B cell (primary cell): ENCODE data around the gene SHFL. TPM values are rescaled to one million over a fixed set of nuclear protein-coding genes. Genes with fewer than 3 reads are reported as not detected.

Experiments
- ATAC-seq: fragments of 200-7000 bp; cut with Tn5 transposase; one replicate; pipeline ENCODE4 v1.10.0; 2021; ENCODE audit warnings: low read depth, mild to moderate bottlenecking, moderate number of reproducible peaks, moderate library complexity
- CTCF ChIA-PET: fragments of 350-600 bp; sonication (Branson Sonifier 250); formaldehyde crosslinking; loops from one replicate; lab custom pipeline; 2021; ENCODE audit warnings: antibody characterized with exemption, inconsistent platforms; lab: Charles Lee
- POLR2A ChIA-PET: fragments of 350-600 bp; sonication (Branson Sonifier 250); formaldehyde crosslinking; loops from one replicate; lab custom pipeline; 2021; ENCODE audit warnings: antibody characterized with exemption; lab: Charles Lee
- DNase-seq: peaks from one replicate; pipeline ENCODE4 v3.0.0; 2013
- H2AFZ ChIP-seq: 2 replicates; pipeline ENCODE4 v1.6.1; 2012; ENCODE audit warnings: mild to moderate bottlenecking, low read depth, low read length; ENCODE audit not compliant: insufficient read depth, poor library complexity, severe bottlenecking
- H3K27ac ChIP-seq, 2 donors: 1 replicate in 1 of 2; 2 replicates in 1 of 2; pipeline ENCODE4 v1.5.1; 2012 to 2013; ENCODE audit warnings: low read length in 2 of 2, mild to moderate bottlenecking in 2 of 2, moderate library complexity in 1 of 2
- H3K27me3 ChIP-seq, 4 experiments: fragments of 200-600 bp in 1 of 4; sonication (generic) in 1 of 4; replicated peaks in 1 of 4; 1 replicate in 2 of 4; 2 replicates in 2 of 4; pipeline versions ENCODE4 v1.6.1 to v1.7.0; 2013 to 2016; ENCODE audit warnings: low read length in 3 of 4, mild to moderate bottlenecking in 2 of 4, mixed read lengths in 1 of 4, moderate library complexity in 1 of 4; ENCODE audit not compliant: insufficient read depth in 4 of 4, control insufficient read depth in 3 of 4; ENCODE audit errors: control extremely low read depth in 1 of 4
- H3K36me3 ChIP-seq, 2 experiments: replicated peaks in 1 of 2; 1 replicate in 1 of 2; 2 replicates in 1 of 2; pipeline versions ENCODE4 v1.6.1 to v1.7.1; 2013; ENCODE audit warnings: low read length in 1 of 2; ENCODE audit not compliant: insufficient read depth in 2 of 2, control insufficient read depth in 1 of 2; ENCODE audit errors: control extremely low read depth in 1 of 2, extremely low read depth in 1 of 2
- H3K4me1 ChIP-seq, 2 donors: fragments of 200-600 bp in 1 of 2; sonication (generic) in 1 of 2; 1 replicate in 1 of 2; 2 replicates in 1 of 2; pipeline versions ENCODE4 v1.5.1 to v1.6.1; 2013 to 2017; ENCODE audit warnings: low read length in 2 of 2; ENCODE audit not compliant: control insufficient read depth in 2 of 2, insufficient read depth in 2 of 2
- H3K4me2 ChIP-seq: replicated peaks from 2 replicates; pipeline ENCODE3; 2012; ENCODE audit warnings: mild to moderate bottlenecking, low read depth, low read length; ENCODE audit not compliant: poor library complexity, severe bottlenecking
- H3K4me3 ChIP-seq, 5 experiments: fragments of 200-600 bp in 1 of 5; sonication (generic) in 1 of 5; 1 replicate in 3 of 5; 2 replicates in 2 of 5; pipeline versions ENCODE4 v1.5.1 to v1.7.0; 2011 to 2016; ENCODE audit warnings: low read length in 4 of 5, mild to moderate bottlenecking in 4 of 5, low read depth in 2 of 5, control low read depth in 1 of 5, moderate library complexity in 1 of 5; ENCODE audit not compliant: insufficient read depth in 1 of 5; ENCODE audit errors: control extremely low read depth in 1 of 5, extremely low read depth in 1 of 5
- H3K79me2 ChIP-seq: fragments of 200-600 bp; sonication (generic); one replicate; pipeline ENCODE4 v1.6.0; 2016; ENCODE audit warnings: low read length; ENCODE audit not compliant: control insufficient read depth, insufficient read depth
- H3K9ac ChIP-seq: fragments of 200-600 bp; sonication (generic); 2 replicates; pipeline ENCODE4 v1.6.1; 2017; ENCODE audit warnings: mild to moderate bottlenecking, low read length, moderate library complexity
- H3K9me3 ChIP-seq, 3 donors: one replicate each; pipeline versions ENCODE4 v1.6.1 to v1.7.1; 2013; ENCODE audit warnings: low read length in 2 of 3; ENCODE audit not compliant: control insufficient read depth in 2 of 3, insufficient read depth in 1 of 3; ENCODE audit errors: control extremely low read depth in 1 of 3
- H4K20me1 ChIP-seq: 2 replicates; pipeline ENCODE4 v1.6.0; 2012; ENCODE audit warnings: mild to moderate bottlenecking, low read length; ENCODE audit not compliant: insufficient read depth, control insufficient read depth, poor library complexity, severe bottlenecking
- H3K27ac Mint-ChIP-seq: one replicate; pipeline ENCODE4 v1.8.0; 2021; ENCODE audit warnings: mixed read lengths
- H3K27me3 Mint-ChIP-seq: one replicate; pipeline ENCODE4 v1.8.0; 2021; ENCODE audit warnings: mixed read lengths
- H3K4me1 Mint-ChIP-seq: one replicate; pipeline ENCODE4 v1.8.0; 2021; ENCODE audit warnings: mixed read lengths
- H3K4me3 Mint-ChIP-seq: one replicate; pipeline ENCODE4 v1.8.0; 2021; ENCODE audit warnings: mixed read lengths
- H3K9me3 Mint-ChIP-seq: one replicate; pipeline ENCODE4 v1.8.0; 2022; ENCODE audit warnings: mixed read lengths; ENCODE audit not compliant: insufficient read depth
- EZH2 ChIP-seq: IDR thresholded peaks from 2 replicates; pipeline ENCODE4 v1.6.1; 2012; ENCODE audit warnings: borderline replicate concordance, low read depth, mild to moderate bottlenecking, moderate library complexity, low read length; ENCODE audit not compliant: insufficient read depth, poor library complexity, severe bottlenecking
- WGBS: methylation state at CpG from one replicate; pipeline ENCODE4 v1.1.5; 2013; ENCODE audit warnings: missing lambda C conversion rate; ENCODE audit not compliant: insufficient coverage; 5-methylcytosine and 5-hydroxymethylcytosine counted together
- intact Hi-C: fragments of 100-400 bp; cut with micrococcal nuclease; formaldehyde crosslinking; loops from one replicate; pipeline ENCODE4 v1.10.0; 2022
- polyA plus RNA-seq: library from polyadenylated mRNA; depleted of rRNA; stranded (reverse); fragments of >200 nt; gene quantifications from 2 replicates; pipeline ENCODE4 v1.2.3, GENCODE V29; 2012
- total RNA-seq, 2 donors: library from RNA; stranded (reverse); fragments of 120-200 nt in 1 of 2; gene quantifications; 1 replicate in 1 of 2; 2 replicates in 1 of 2; pipeline versions ENCODE4 v1.2.3 to v1.2.4, GENCODE V29; 2013 to 2022
- TF ChIP-seq, protein P1 (sequence below): fragments of 200-600 bp; IDR thresholded peaks from one replicate; pipeline ENCODE4 v1.8.0; 2022; ENCODE audit warnings: antibody characterized with exemption, mild to moderate bottlenecking

Gene SHFL
- total and polyA plus RNA-seq, 2 donors (not counting 1 experiment from before 2014, with no cell fraction given), result 109 to 205 TPM

DNA sequence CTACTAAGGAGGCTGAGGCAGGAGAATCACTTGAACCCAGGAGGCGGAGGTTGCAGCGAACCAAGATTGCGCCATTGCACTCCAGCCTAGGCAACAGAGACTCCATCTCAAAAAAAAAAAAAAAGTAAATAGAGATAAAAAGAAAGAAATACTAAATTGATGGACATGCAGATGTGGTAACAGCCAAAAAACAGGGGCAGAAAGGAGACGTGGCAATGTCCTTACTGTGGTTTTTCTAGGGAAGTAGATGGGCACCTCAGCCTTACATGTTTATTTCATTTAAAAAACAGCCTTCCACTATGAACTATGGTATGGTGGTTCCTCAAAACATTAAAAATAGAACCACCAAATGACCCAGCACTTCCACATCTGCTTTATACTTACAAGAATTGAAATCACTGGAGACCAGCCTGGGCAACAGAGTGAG, 40.1 kb downstream of the SHFL start:
- intact Hi-C loops, result no loop called here
- no peaks in the 10 kb centered on the region for H3K27me3 Mint-ChIP-seq
- no CpG with 5 or more reads among the region's 4 CpGs for WGBS
- H3K4me1 Mint-ChIP-seq, result peaks cover 14% of the 10 kb centered on the region
- DNase-seq (peak; percentile 48), ATAC-seq (peak; percentile 47)
- Histone ChIP-seq H2AFZ (no peak overlapping the region), H3K9me3 (no peaks in the 10 kb centered on the region), H3K79me2 (no peaks in the 10 kb centered on the region), H3K27me3 (no peaks in the 10 kb centered on the region), H3K9ac (no peak overlapping the region), H3K4me3 (no peak overlapping the region), H3K4me2 (peak overlapping the region; percentile 15), H3K27ac (no peak overlapping the region), H4K20me1 (no peaks in the 10 kb centered on the region), H3K4me1 (peaks cover 6 to 19% of the 10 kb centered on the region in 2 donors), H3K36me3 (no peaks in the 10 kb centered on the region)
- no peaks in the 10 kb centered on the region for H3K9me3 Mint-ChIP-seq
- H3K27ac Mint-ChIP-seq, result no peak overlapping the region
- H3K4me3 Mint-ChIP-seq, result no peak overlapping the region
- no peak for TF ChIP-seq EZH2
- TF ChIP-seq, protein P1, sequence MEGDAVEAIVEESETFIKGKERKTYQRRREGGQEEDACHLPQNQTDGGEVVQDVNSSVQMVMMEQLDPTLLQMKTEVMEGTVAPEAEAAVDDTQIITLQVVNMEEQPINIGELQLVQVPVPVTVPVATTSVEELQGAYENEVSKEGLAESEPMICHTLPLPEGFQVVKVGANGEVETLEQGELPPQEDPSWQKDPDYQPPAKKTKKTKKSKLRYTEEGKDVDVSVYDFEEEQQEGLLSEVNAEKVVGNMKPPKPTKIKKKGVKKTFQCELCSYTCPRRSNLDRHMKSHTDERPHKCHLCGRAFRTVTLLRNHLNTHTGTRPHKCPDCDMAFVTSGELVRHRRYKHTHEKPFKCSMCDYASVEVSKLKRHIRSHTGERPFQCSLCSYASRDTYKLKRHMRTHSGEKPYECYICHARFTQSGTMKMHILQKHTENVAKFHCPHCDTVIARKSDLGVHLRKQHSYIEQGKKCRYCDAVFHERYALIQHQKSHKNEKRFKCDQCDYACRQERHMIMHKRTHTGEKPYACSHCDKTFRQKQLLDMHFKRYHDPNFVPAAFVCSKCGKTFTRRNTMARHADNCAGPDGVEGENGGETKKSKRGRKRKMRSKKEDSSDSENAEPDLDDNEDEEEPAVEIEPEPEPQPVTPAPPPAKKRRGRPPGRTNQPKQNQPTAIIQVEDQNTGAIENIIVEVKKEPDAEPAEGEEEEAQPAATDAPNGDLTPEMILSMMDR, result no peak
- ChIA-PET CTCF (interaction anchor here (0.6 kb wide), 1 partner anchor 17 kb away, joined by 4 read pairs; no protein-coding TSS in a partner anchor), POLR2A (no interaction called here)

DNA sequence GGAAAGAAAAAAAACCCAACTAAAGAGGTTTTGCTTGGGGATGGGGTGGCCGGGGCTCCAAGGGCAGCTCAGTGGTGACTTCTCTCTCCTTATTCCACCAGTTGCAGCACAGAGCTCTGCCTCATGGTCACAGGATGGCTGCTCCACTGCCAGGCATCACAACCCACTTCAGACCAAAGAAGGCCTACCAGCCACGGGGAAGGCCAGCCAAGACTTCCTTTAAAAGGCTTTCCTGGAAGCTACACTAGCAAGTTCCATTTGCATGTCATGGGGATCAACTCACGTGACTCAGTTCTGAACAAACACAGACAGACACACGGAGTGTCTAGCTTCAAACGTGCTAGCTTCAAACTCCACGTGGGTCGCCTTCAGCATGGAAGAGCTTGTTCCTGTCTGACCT, 46.8 kb downstream of the SHFL start:
- 94% methylated on average over 4 of the region's 7 CpGs for WGBS
- H3K9ac ChIP-seq, result no peak overlapping the region

More for the DNA sequence above, 46.8 kb downstream of the SHFL start:
- H3K4me3 ChIP-seq, result no peak overlapping the region
- Mint-ChIP-seq H3K27ac (no peak overlapping the region), H3K4me3 (no peak overlapping the region), H3K9me3 (no peaks in the 10 kb centered on the region), H3K4me1 (no peaks in the 10 kb centered on the region), H3K27me3 (no peaks in the 10 kb centered on the region)
- H4K20me1 ChIP-seq, result no peaks in the 10 kb centered on the region
- peaks cover 0 to 47% of the 10 kb centered on the region in 2 experiments for H3K36me3 ChIP-seq
- no peaks in the 10 kb centered on the region for H3K4me1 ChIP-seq
- H3K79me2 ChIP-seq, result no peaks in the 10 kb centered on the region
- intact Hi-C loops, result no loop called here
- no peak overlapping the region for H3K4me2 ChIP-seq
- POLR2A ChIA-PET, result interaction anchor here (0.5 kb wide), 1 partner anchor 26 kb away, joined by 9 read pairs; no protein-coding TSS in a partner anchor
- CTCF ChIA-PET, result interaction anchor here (1.1 to 1.7 kb wide), 3 partner anchors 38 to 201 kb away, joined by 3 to 5 read pairs (median 3); no protein-coding TSS in a partner anchor
- no peak overlapping the region for H2AFZ ChIP-seq
- no peaks in the 10 kb centered on the region for H3K27me3 ChIP-seq
- H3K9me3 ChIP-seq, result peaks cover 0 to 6% (median 0%) of the 10 kb centered on the region in 3 donors
- no peak for ATAC-seq
- TF ChIP-seq, protein P1, result no peak
- TF ChIP-seq EZH2, result no peak
- no peak for DNase-seq
- H3K27ac ChIP-seq, result no peak overlapping the region
